Keratinocyte (primary cell): ENCODE measurements around the gene DCAKD. TPM values are rescaled to one million over a fixed set of nuclear protein-coding genes. Genes with fewer than 3 reads are reported as not detected.
A peak's percentile ranks its signal among the peaks of the same experiment; 100 is the strongest.

ENCODE experiments used
- DNase-seq: peaks from one replicate; pipeline ENCODE4 v3.0.0-alpha.2; 2011; ENCODE audit warnings: low read depth, missing footprints, low spot score
- FAIRE-seq: peaks from 2 replicates; lab custom pipeline; 2011; peaks lifted over from hg19 to GRCh38; lab: Jason Lieb, UNC
- H2AFZ ChIP-seq: 2 replicates; pipeline ENCODE4 v1.6.0; 2012; ENCODE audit warnings: low read length, control low read depth, inconsistent platforms; ENCODE audit not compliant: control insufficient read depth
- H3K27ac ChIP-seq: 2 replicates; pipeline ENCODE4 v1.5.1; 2011; ENCODE audit warnings: low read length; ENCODE audit not compliant: control insufficient read depth, insufficient read depth
- H3K27me3 ChIP-seq: 3 replicates; pipeline ENCODE4 v1.6.0; 2011; ENCODE audit warnings: low read length; ENCODE audit not compliant: control insufficient read depth, insufficient read depth; ENCODE audit errors: extremely low read depth
- H3K36me3 ChIP-seq, 2 experiments: 2 replicates in 1 of 2; 3 replicates in 1 of 2; pipeline ENCODE4 v1.5.1; 2011; ENCODE audit warnings: low read length in 2 of 2, mild to moderate bottlenecking in 1 of 2; ENCODE audit not compliant: control insufficient read depth in 2 of 2, insufficient read depth in 2 of 2; ENCODE audit errors: extremely low read depth in 1 of 2
- H3K4me1 ChIP-seq: 3 replicates; pipeline ENCODE4 v1.5.1; 2011; ENCODE audit warnings: low read length; ENCODE audit not compliant: control insufficient read depth, insufficient read depth; ENCODE audit errors: extremely low read depth
- H3K4me2 ChIP-seq: 3 replicates; pipeline ENCODE4 v1.6.0; 2011; ENCODE audit warnings: low read depth, low read length; ENCODE audit not compliant: control insufficient read depth, insufficient read depth; ENCODE audit errors: extremely low read depth
- H3K4me3 ChIP-seq, 3 experiments: fragments of 200-600 bp in 1 of 3; sonication (generic) in 1 of 3; 2 replicates in 2 of 3; 3 replicates in 1 of 3; pipeline ENCODE4 v1.5.1; 2011 to 2016; ENCODE audit warnings: low read length in 3 of 3, mild to moderate bottlenecking in 3 of 3, control low read depth in 2 of 3, inconsistent platforms in 1 of 3, low read depth in 1 of 3, mixed read lengths in 1 of 3, mixed run types in 1 of 3, moderate library complexity in 1 of 3; ENCODE audit not compliant: control insufficient read depth in 2 of 3, insufficient read depth in 2 of 3; ENCODE audit errors: extremely low read depth in 1 of 3
- H3K79me2 ChIP-seq: 2 replicates; pipeline ENCODE4 v1.6.0; 2012; ENCODE audit warnings: low read length; ENCODE audit not compliant: control insufficient read depth, insufficient read depth
- H3K9ac ChIP-seq: 3 replicates; pipeline ENCODE4 v1.6.0; 2011; ENCODE audit warnings: low read length; ENCODE audit not compliant: control insufficient read depth, insufficient read depth; ENCODE audit errors: extremely low read depth
- H3K9me1 ChIP-seq: 3 replicates; pipeline ENCODE4 v1.6.0; 2011; ENCODE audit warnings: low read length; ENCODE audit not compliant: control insufficient read depth, insufficient read depth; ENCODE audit errors: extremely low read depth
- H3K9me3 ChIP-seq: 2 replicates; pipeline ENCODE4 v1.5.1; 2012; ENCODE audit warnings: low read depth, low read length; ENCODE audit not compliant: control insufficient read depth
- H4K20me1 ChIP-seq: 3 replicates; pipeline ENCODE4 v1.6.0; 2011; ENCODE audit warnings: low read length; ENCODE audit not compliant: control insufficient read depth, insufficient read depth; ENCODE audit errors: extremely low read depth
- CTCF ChIP-seq, 3 experiments: IDR thresholded peaks in 1 of 3; conservative IDR thresholded peaks in 1 of 3; optimal IDR thresholded peaks in 1 of 3; 2 replicates in 2 of 3; 3 replicates in 1 of 3; pipeline versions ENCODE3 to v1.5.1; 2011; ENCODE audit warnings: low read length in 3 of 3, mild to moderate bottlenecking in 3 of 3, moderate library complexity in 2 of 3, control low read depth in 1 of 3, inconsistent platforms in 1 of 3; ENCODE audit not compliant: insufficient read depth in 2 of 3; ENCODE audit errors: extremely low read depth in 1 of 3
- EZH2 ChIP-seq: IDR thresholded peaks from one replicate; pipeline ENCODE4 v1.6.1; 2012; ENCODE audit warnings: inconsistent platforms, mild to moderate bottlenecking, low read length, moderate library complexity
- dilution Hi-C: fragments of 300-500 bp; cut with MboI; formaldehyde crosslinking; loops from one replicate; pipeline ENCODE4 v1.7.0; 2020; ENCODE audit warnings: low sequenced_read_pairs; ENCODE audit not compliant: extremely low pct_ligation_motif_present
- polyA plus RNA-seq, 5 experiments: library from polyadenylated mRNA; depleted of rRNA in 3 of 5; stranded (reverse) in 3 of 5; stranded (forward) in 1 of 5; unstranded in 1 of 5; fragments of >200 nt; gene quantifications; 1 replicate in 1 of 5; 2 replicates in 3 of 5; 3 replicates in 1 of 5; pipeline versions ENCODE4 v1.2.1 to v1.2.3, GENCODE V29; 2011 to 2012; ENCODE audit warnings: missing spikeins in 2 of 5, low read depth in 1 of 5, low replicate concordance in 1 of 5

DCAKD gene
- polyA plus RNA-seq, 1 donor (not counting 4 experiments of a cell fraction or from before 2014, with no cell fraction given) = 18.7 TPM

- dilution Hi-C loops = no loop called here
- Histone ChIP-seq H3K4me3 (peak within 1 kb of the TSS; percentile 62 to 100 (median 98)), H3K27me3 (no peaks in the 10 kb centered on the region), H2AFZ (peak within 1 kb of the TSS; percentile 100), H3K27ac (peak within 1 kb of the TSS; percentile 98), H3K9me3 (no peaks in the 10 kb centered on the region), H3K36me3 (peaks cover 3 to 5% of the 10 kb centered on the region in 2 experiments), H3K9me1 (no peaks in the 10 kb centered on the region), H3K9ac (peak within 1 kb of the TSS; percentile 99), H3K4me1 (peaks cover 22% of the 10 kb centered on the region), H3K4me2 (peak within 1 kb of the TSS; percentile 95), H4K20me1 (no peaks in the 10 kb centered on the region), H3K79me2 (peaks cover 62% of the 10 kb centered on the region)
- FAIRE-seq = no peak
- TF ChIP-seq CTCF (optimal IDR thresholded peaks at IDR 0.05 in 1 of 3, IDR thresholded peaks at IDR 0.05 in 1 of 3, conservative IDR thresholded peaks at IDR 0.05 in 1 of 3; ENCODE audit: extremely low read depth in 1 of 3, insufficient read depth in 2 of 3, low read length in 3 of 3) = no peak
- no peak for TF ChIP-seq EZH2
- peak; percentile 97 for DNase-seq
Measured at GRCh38 chr17:45060797-45061605, 9.6 kb upstream of the DCAKD start, which contains the start of gene NMT1. TSS of gene NMT1 (plus strand) at chr17:45061317. CDS start at chr17:45061330, 13 bp downstream.

GRCh38 chr17:45060382-45060796 lies 9.0 kb upstream of the DCAKD start:
- peak overlapping the region; percentile 87 for H3K4me2 ChIP-seq
- peak overlapping the region; percentile 99 for H3K9ac ChIP-seq
- FAIRE-seq = no peak
- H3K4me1 ChIP-seq = peaks cover 22% of the 10 kb centered on the region
- TF ChIP-seq EZH2 (no peak), CTCF (optimal IDR thresholded peaks at IDR 0.05 in 1 of 3, IDR thresholded peaks at IDR 0.05 in 1 of 3, conservative IDR thresholded peaks at IDR 0.05 in 1 of 3; ENCODE audit: extremely low read depth in 1 of 3, insufficient read depth in 2 of 3, low read length in 3 of 3) (no peak)
- no peaks in the 10 kb centered on the region for H3K27me3 ChIP-seq
- H3K4me3 ChIP-seq = peak overlapping the region; percentile 62 to 99 (median 98)
- dilution Hi-C loops = no loop called here
- no peak for DNase-seq
- peaks cover 3 to 5% of the 10 kb centered on the region in 2 experiments for H3K36me3 ChIP-seq
- H3K27ac ChIP-seq = peak overlapping the region; percentile 98
- H2AFZ ChIP-seq = peak overlapping the region; percentile 88
- H4K20me1 ChIP-seq = no peaks in the 10 kb centered on the region
- H3K79me2 ChIP-seq = peaks cover 59% of the 10 kb centered on the region
- no peaks in the 10 kb centered on the region for H3K9me3 ChIP-seq
- H3K9me1 ChIP-seq = no peaks in the 10 kb centered on the region
